Fibroblast of the conjunctiva (primary cell): Measurements from ENCODE around the gene DYSF.

Source experiments
- DNase-seq: peaks from one replicate; pipeline ENCODE4 v3.0.0-alpha.2; 2010; ENCODE audit warnings: low read depth

DYSF gene

GRCh38 chr2:71456617-71457016 lies 3.3 kb downstream of the DYSF start:
- no peak for DNase-seq

DNA sequence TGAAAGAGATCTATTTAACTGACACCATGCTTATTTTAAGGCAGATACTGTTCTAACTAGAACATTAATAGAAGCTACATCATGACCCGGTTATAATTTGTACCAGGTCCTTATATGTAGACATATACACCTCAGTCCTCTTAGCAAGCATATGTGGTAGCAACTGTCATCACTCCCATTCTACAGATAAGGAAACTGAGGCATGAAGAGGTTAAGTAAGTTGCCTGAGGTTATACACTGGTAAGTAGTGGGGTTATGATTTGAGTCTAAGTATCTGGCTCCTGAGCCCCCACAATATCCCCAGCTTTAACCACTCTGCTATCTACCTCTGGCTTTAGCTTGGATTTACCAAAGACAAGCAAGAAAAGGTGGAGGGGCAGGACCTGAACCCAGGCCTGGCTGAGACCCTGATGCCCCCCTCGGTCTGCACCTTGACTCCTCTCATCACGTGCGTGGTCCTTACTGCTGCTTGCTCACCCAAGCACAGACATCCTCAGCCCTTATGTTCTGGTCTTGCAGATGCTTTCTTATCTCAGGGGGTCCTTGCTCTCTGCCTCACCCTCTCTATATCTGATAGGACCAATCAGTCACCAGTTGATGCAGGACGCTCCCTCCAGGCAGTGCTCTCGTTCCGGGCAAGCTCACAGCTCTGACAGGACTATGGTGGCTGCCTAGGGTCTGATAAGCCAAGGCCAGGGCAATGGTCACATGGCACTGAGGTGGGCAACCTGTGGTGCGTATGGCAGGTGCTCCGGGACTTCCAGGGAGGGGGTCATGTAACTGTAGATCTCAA lies 4.0 kb downstream of the DYSF start:
- no peak for DNase-seq

DNA sequence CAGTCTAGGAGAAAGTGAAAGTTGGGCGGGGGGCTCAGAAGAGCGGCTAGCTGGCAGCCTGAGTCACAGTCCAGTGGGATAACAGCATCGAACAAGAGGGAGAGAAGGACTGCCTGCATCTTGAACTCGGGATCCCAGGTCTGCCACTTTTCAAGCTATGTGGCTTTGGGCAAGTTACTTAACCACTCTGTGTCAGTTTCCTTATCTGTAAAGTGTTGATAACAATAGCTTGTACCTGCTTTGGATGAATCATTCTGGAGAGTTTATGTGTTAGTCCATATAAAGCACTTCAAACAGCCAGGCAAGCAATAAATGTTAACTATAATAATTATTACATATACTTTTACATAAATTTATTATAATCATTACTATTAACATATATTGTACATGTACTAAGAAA lies 4.6 kb downstream of the DYSF start:
- DNase-seq = no peak

DNA sequence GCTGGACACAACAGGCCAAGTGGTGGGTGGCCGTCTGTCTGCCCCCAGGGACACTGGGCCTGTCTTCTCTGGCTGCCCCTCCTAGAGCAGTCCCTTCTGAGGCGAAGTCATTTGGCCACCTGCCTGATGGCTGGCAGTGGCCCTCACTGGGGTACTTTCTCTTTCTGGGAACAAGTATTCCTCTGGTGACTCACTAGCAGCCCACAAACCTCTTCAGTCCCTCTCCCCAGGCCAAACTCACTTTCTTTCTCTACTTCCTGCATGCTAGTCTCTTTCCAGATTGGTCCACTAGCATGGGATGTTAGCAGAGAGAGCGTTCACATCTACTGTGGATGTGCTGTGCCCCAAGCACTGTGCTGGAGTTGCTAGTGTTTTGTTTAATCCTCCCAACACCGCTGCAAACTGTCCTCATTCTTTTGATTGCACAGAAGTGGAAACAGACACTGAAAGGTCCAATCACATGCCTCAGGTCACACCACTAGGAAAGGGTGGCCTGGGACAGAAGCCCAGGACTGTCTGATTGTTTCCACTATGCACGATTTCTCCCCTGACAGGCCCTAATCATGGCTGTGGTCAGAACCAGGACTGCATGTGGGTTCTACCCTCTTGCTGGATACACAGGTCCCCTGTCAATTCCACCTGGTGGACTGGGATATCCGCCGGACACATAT lies 5.2 kb downstream of the DYSF start:
- no peak for DNase-seq

DNA sequence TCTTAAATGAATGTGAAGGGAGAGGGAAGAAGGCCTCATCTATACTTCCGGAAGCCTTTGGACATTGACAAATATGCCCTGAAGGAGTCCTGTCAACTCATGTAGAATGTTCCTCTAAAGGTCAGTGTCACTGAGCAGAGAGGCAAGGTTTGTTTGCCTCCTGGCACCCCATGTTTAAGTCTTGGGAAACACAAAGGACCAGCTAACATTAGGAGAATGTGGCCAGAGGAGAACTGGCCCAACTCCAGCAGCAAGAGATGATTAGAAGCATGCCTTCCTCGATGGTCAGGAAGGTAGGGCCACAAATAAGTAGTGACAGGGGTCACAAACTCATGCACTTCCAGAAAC lies 5.7 kb downstream of the DYSF start:
- no peak for DNase-seq

DNA sequence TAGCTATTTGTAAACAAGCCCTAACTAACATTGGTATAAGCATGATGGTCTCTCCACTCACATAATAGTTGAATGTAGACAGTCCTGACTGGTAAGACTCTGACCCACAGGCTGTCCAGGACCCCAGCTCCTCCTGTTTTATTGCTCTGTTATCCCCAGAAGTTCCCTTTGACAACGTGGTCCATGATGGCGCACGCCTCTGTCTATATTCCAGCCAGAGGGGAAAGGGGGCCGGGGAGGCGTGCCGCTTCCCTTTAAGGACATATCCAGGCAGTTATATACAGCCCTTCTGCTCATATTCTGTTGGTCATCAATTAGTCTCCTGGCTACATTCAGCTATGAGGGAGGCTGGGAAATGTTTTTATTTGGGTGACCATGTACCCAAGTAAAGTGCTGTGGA lies 6.7 kb downstream of the DYSF start:
- no peak for DNase-seq

DNA sequence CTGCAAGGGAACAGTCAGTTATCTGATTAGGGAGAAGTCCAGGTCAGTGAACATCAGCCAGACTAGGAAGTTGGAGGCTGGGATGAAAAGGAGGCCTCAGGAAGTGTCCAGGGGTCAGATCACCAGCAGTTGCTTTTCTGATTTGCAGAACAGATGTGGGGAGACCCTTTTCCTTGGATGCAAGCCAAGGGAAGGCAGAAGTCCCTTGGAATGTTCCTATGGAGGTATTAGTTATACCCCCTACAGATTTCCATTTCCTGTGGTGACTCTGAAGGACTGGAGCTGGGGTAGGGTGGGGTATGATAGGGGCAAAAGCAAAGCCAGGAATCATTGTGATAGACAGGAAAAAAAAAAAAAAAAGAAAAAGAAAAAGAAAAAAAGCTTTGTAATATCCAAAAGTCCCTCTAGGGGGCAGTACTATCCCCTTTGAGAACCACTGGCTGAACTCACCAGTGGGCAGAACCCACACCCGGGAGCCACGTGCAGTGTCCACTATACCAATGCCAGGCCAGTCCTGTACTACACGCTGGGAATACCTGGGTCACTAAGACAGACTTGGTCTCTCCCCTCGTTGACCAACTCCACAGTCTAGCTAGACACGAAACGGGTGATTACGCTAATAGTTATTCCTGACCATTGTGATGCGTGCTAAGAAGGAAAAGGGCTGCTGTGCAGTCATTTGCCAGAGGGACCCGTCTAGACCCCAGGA lies 7.4 kb downstream of the DYSF start:
- no peak for DNase-seq

DNA sequence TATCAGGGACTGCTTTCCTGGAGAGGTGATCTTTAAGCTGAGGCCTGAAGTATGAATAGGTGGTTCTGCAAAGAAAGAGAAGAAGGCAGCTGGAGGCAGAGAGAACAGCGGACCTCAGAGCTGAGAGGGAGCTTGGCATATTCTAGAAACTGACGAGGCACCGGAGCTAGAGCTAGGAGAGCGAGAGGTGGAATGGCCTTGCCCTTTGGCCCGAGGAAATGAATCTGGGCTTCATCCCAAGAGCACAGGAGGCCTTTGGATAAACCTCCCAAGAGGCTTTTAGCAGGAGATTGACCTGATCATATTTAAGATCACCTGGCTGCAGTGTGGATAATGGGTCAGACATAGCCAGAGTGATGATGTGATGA lies 7.9 kb downstream of the DYSF start:
- DNase-seq = no peak

DNA sequence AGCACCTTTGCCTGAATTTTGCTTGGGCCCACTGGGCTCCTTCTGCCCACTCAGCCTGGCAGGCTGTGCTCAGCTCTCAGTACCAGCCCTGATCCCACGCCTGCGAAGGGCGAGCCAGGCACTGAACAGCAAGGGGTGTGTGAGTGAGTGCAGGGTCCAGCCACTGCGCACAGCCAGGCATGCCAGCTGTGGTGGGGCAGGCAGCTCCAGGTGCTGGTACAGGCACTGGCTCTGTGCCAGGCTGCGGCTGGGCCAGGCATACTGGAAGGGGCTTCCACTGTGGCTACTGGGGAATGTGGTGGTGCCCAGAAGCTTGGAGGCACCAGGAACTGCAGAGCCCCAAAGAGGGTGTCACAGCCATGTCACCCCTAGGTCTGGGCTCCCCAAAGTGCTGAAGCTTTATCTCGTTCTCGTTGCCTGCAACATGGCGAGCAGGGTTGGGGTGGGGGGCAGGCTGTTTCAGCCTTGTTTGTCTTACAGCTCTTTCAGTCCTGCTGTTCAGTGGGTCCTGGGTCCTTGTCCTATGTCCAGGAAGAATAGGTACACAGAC lies 8.8 kb downstream of the DYSF start:
- no peak for DNase-seq

- DNase-seq = no peak
These were observed 9.4 kb downstream of the DYSF start for GRCh38 chr2:71462641-71463341.

DNA sequence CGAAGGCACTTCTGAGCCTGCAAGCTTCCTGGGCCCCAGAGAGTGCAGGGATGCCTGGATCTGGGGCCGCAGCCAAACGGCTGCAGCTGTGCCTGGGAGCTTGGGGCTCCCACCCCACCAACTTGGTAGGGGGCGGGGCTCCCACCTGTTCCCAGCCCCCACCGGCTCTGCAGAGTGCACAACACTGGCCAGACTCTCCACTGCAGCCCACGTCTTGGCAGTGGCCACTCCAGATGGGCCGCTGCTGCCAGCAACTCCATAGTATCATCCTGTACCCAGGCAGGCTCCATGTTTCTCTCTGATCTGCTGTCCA lies 9.9 kb downstream of the DYSF start:
- DNase-seq = no peak

DNA sequence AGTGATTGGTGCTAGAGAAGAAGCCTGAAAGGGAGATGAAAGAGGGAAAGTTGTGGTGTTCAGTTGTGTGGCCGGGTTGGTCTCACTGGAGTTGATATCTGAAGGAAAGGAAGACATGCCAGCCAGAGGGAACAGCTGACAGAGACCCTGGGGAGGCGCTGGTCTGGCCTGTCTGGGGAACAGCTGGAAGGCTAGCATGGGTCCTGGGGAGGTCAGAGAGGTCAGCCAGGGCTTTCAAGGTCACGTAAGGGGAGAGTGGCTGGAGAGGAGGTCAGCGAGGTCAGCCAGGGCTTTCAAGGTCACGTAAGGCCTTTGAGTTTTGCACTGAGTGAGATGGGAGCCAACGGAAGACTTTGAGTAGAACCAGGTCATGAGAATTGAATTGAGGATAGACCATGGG lies 11.0 kb downstream of the DYSF start:
- DNase-seq = no peak

DNA sequence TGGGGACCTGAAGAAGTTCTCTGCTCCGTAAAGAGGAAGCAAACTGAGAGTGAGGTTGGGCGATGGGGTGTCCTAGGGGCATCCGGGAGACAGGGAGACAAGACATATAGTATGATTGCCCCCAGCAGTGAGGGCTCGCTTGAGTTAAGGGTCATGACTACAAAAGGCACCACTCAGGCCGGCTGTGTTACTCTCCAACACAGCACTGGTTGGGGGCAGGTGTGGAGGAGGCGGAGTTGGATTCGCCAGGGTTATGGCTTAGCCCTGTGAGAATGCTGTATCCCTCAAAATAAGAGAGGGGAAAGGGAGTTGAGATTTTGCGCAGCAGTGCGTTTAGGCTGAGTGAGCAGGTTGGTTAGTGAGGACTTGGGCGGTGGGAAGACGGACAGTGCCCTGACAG lies 12.0 kb downstream of the DYSF start:
- no peak for DNase-seq

DNA sequence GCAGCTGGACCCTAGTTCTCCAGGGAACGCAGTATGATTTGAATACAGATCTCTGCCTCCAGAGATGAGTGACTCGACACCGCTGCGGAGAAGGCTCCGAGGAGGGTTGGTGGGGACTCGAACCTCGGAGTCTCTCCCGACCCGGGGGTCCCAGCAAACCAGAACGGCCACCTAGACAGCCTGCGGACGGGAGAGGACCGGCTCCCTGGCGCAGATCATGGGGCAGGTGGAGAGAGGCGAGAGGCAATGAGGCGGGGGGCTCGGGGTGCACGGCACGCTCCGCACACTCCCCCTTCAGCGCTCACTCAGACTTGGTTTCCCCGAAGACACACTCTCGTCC lies 12.6 kb downstream of the DYSF start:
- DNase-seq = no peak

DNA sequence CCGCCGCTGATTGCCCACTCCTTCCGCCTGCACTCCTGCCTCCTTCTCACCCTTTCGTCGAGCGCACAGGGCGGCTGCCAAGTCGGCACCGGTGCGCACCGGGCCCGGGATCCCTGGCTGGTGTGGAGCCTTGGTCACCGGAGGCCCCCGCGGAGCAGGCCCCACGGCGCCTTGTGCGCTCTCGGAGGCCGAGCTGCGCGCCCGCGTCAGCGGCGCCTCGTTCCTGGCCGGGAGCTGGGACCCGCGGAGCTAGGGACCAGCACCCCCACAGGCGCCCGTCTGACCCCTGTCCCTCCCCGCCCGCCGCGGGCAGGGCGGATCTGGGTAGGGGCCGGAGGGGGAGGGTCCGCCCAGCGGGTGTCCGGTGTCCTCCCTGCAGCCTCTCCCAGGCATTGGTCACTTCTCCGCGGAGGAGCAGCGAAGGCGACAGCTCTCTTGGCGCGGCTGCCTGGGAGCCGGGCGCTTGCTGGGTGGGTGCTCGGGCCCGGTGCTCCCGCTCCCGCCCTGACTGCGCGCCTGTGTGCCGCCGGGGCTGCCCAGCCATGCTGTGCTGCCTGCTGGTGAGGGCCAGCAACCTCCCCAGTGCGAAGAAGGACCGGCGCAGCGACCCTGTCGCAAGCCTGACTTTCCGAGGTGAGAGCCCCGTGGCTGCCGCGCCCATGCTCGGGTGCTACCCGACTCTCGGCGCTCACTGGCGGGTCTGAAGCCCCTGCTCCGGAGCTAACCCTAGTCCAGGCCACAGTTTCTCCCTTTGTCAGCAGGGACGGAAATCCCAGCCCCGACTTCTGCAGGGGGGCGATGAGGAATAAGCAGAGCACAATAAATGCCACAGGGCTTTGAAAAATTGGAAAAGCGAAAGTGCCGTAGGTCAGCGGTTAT lies 13.2 kb downstream of the DYSF start:
- no peak for DNase-seq

- no peak for DNase-seq
These were observed 13.9 kb downstream of the DYSF start for GRCh38 chr2:71467180-71467815.

DNA sequence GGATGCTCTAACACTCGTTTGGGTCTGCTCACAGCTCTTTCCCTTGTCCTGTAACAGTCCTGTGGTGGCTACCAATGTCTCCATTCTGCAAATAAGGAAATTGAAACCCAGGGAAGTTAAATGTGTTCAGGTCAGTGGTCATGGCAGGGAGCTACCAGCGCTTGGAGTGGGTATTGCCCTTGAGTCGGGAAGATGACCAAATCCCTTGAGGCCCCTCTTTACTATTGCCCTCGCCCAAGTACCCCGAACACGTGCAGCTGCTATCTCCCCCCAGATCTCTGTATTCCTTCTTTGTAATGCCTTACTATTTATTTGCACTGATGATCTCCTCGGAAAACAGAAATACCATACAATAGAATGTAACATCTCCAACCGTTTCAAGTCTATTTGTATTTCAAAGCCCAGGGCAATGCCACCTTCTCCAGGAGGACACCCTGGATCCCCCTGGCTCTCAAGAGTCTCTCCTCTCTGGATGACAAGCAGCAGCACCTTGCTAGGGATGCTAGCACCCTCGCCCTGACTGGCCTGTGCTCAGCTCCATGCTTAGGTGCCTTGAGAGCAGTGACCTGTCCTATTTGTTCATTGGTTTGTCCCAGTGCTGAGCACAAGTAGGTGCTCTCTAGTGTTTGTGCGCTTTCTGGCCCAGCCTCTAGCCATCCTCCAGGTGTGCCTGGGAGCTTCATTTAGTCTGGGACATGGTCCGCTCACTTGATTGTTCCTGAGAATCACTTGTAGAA lies 15.1 kb downstream of the DYSF start:
- DNase-seq = no peak

DNA sequence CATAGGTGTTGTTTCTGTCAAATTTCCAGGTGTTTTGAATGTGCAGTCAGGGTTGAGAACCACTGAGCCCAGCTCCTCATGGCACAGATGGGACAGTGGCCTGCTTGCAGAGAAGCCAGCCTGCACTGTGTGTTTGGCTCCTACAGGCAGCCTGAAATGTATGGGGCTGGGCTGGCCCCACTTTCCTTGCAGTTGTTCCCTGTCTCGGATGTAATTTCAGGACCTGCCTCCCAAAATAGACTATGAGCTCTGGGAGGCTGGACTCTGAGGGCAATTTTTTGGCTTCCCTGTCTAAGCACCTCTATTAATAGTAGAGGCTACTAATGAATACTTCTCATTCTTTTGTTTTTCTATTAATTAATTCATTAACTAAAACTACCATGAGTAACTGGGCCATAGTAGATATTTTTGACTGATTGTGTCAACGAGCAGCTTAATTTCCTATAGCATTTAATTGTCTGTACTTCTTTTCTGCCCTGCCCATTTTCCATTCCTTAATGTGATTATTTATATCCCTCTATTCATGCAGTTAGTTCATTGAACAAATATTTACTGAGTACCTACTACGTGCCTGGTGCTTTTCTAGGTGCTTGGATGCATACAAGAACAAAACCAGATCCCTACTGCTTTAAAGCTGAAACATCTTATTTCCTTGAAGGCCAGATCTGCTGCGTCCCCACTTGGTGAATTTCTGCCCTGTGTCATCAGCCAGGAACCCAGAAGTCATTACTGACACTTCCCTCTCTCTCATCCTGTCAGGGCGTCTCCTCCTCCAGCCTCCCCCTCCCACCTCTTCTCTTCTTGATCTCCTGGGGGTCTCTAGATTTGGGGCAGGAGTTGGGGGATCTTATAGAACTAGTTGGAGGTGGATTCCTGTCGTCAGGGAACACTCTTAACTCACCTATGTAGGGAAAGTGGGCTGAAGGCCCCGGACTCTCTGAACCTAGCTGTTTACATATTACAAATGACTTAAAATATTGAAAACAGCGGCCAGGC lies 16.3 kb downstream of the DYSF start:
- DNase-seq = no peak

DNA sequence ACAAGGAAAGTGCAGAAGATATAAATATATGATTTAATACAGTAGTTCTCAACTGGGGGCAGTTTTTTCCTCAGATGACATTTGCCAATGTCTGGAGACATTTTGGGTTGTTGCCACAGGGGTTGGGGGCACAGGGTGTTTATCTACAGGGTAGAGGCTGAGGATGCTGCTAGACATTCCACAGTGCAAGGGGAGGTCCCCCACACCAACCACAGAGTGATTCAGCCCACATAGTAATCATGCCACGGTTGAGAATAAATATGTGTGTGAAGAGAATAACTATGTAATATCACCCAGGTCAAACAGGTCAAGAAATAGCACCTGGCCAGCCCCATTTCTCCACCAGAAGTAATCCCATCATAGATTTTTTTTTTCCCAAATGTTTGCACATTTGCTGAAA lies 17.9 kb downstream of the DYSF start:
- DNase-seq = no peak
